HG03565 (cell line): ENCODE measurements around the gene DYRK1B.
"Not testable (repeated sequence)": the region's sequence is repeated elsewhere in the genome, so short reads cannot be mapped to it uniquely, and the experiment has no call there.

ENCODE experiments used
- ATAC-seq: cut with Tn5 transposase; IDR thresholded peaks from one replicate; pipeline ENCODE4 v1.9.1; 2021; ENCODE audit warnings: mild to moderate bottlenecking, moderate library complexity; ENCODE audit not compliant: unreplicated experiment

DYRK1B gene

GRCh38 chr19:39833464-39834286 lies at the start of gene DYRK1B:
DYRK1B (minus strand) TSS chr19:39834162; CDS start chr19:39831867, 2,295 bp downstream.
- peak; percentile 75 for ATAC-seq

- not testable (repeated sequence) for ATAC-seq
These were observed 48.7 kb upstream of the DYRK1B start for GRCh38 chr19:39882645-39883044.

GRCh38 chr19:39881495-39882110 lies 47.6 kb upstream of the DYRK1B start:
- not testable (repeated sequence) for ATAC-seq

DNA sequence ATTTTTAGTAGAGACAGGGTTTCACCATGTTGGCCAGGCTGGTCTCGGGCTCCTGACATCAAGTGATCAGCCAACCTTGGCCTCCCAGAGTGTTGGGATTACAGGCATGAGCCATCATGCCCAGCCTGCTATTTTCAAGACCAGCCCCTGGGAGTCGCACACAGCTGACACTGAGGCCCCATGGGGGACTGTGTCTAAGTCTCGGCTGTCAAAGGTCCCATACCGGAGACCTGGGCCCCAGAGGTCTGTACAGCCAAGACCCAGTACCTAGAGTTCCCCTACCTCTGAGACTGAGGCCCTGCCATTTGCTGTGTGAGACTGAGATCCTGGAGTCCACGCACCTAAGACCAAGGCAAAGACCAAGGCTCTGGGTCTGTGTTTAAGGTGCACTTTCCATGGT lies 46.3 kb upstream of the DYRK1B start:
- ATAC-seq, result not testable (repeated sequence)

DNA sequence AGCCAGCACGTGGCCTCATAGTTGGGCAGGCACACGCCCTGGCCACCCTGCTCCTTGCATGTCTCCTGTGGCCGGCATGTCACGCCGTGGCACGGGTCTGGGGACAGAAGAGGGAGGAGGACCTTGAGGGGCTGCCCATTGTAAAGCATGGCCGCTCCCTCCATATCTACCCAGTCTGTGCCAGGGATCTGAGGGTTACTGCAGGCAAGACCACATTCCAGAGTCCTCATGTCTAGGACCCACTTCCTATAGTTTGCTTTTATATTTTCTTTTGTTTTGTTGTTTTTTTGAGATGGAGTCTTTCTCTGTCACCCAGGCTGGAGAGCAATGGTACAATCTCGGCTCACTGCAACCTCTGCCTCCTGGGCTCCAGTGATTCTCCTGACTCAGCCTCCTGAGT lies 45.8 kb upstream of the DYRK1B start:
- ATAC-seq, result not testable (repeated sequence)

DNA sequence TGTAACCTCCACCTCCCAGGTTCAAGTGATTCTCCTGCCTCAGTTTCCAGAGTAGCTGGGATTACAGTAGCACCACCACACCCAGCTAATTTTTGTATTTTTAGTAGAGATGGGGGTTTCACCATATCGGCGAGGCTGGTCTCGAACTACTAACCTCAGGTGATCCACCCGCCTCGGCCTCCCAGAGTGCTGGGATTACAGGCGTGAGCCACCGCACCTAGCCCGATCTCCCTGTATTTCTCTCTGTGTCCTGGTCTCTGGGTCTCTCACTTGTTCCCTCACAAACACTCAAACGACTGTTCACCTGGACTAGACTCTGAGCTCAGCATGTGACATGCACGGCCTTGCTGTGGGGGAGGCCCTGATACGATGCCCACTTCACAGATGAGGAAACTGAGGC lies 44.9 kb upstream of the DYRK1B start:
- not testable (repeated sequence) for ATAC-seq

- no peak for ATAC-seq
These were observed 44.4 kb upstream of the DYRK1B start for GRCh38 chr19:39878398-39878797.

DNA sequence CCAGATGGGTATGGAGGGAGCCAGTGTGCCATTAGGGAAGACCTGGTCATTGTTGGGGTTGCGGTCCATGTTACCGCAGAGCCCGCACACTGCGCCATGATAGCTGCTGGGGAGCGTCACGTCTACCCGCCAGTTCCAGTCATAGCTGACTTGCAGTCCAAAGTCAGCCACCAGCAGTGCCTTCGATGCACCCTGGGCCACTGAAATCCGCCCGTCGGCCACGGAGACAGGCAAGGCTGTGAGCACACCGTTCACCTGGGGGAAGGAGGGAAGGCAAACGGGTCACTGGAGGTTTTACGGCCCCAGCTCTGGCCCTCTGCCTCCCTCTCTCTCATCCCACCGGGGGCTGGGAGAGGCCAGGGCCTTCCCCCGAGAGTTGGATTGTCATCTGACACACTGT lies 44.0 kb upstream of the DYRK1B start:
- not testable (repeated sequence) for ATAC-seq

- ATAC-seq, result not testable (repeated sequence)
These were observed 43.5 kb upstream of the DYRK1B start for GRCh38 chr19:39877488-39877887.

GRCh38 chr19:39876486-39876885 lies 42.5 kb upstream of the DYRK1B start:
- ATAC-seq, result not testable (repeated sequence)

- not testable (repeated sequence) for ATAC-seq
These were observed 41.5 kb upstream of the DYRK1B start for GRCh38 chr19:39875401-39875864.

DNA sequence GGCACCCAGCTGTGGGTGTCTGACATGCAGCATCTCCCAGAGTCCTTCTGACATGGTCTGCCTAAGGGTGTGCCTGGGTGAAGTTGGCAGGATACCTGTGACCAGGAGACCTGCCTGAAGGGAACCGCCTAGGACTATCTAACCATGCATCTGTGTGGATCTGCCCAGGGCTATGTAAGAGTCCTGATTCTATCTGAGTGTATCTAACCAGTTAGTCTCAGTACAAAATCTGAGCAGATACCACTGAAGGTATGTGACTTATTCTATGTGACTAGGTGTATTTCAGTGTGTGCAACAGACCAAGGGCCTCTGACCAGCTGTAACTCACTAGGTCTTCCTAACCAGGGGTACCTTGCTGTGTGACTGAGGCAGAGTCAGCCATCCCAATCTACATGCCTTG lies 40.4 kb upstream of the DYRK1B start:
- no peak for ATAC-seq

DNA sequence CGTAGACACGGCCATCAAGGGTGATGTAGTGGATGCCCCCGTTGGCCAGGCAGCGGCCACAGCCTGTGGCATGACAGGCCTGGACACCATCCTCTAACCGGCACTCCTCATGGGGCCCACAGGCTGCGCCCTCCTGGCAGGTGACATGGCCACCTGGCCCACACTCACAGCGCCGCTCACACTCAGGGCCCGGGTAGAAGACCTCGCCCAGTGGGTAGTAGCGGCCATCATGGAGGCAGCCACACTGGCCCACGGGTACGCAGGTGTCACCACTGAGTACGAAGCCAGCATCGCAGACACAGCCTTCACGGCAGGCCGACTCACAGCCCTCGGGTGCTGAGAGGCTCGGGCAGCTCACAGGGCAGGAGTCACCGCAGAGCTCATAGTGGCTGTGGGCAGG lies 39.4 kb upstream of the DYRK1B start:
- ATAC-seq, result no peak

- ATAC-seq, result no peak
These were observed 38.2 kb upstream of the DYRK1B start for GRCh38 chr19:39871886-39872866.

DNA sequence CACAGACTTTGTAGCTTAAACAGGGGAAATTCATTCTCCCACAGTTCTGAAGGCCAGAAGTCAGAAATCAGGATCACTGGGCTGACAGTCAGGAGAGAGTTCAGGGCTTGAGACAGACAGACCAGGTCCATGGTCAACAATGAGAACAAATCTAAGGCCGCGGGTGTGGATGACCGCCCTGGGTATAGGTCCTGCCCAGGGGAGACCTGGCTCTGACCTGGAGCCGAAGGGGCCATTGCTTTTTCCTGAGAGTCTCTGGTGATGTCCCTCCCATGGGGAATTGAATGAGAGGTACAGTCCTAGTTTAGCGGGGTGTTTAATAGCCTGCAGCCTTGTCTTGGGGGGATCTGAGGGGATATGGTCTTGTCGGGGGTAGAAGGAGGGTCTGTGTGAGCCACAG lies 37.4 kb upstream of the DYRK1B start:
- ATAC-seq, result no peak

- no peak for ATAC-seq
These were observed 36.4 kb upstream of the DYRK1B start for GRCh38 chr19:39870171-39870971.

DNA sequence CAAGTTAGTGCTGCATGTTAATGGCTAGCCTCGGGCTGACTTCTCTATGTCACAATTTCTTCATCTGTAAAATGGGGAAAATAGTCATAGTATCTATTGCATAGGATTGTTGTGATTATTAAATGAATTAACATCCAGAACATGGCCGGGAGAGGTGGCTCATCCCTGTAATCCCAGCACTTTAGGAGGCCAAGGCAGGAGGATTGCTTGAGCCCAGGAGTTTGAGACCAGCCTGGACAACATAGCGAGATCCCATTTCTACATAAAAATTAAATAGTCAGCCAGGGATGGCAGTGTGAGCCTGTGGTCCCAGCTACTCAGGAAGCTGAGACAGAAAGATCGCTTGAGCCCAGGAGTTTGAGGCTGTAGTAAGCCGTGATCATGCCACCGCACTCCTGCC lies 34.0 kb upstream of the DYRK1B start:
- ATAC-seq, result no peak

GRCh38 chr19:39867133-39867532 lies 33.2 kb upstream of the DYRK1B start:
- no peak for ATAC-seq

DNA sequence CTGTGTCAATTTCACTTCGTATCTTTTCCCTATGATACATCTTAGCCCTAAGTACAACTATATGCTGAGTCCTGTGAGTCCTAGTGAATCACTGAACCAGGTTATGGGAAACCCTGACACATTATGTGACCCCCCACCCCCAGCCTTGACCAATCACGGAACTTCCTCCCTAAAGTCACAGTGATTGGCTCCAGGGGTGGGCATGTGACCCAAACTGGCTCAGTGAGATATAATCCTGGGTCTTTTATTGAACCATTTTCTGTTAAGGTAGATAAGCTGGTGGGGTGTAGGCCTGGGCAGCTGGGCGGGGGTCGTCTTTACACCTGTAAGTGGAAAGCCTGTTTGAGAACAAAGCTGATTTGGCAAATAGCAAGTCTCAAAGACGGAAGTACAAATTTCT lies 32.0 kb upstream of the DYRK1B start:
- ATAC-seq, result no peak

DNA sequence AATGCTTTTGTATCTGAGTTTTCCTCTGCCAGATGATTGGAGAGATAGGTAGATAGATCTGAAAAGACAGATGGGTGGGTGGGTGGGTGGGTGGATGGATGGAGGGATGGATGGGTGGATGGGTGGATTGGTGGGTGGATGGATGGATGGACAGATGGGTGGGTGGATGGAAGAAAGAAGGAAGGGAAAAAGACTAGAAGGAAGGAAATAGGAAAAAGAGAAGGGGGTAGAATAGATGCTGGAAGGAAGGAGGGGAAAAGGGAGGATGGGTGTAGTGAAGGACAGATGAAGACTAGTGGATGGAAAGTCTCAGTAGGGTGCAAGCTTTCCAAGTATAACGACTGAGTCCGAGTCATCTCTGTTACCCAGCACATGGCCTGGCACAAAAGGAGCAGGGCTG lies 31.2 kb upstream of the DYRK1B start:
- no peak for ATAC-seq
